Skin epidermis (tissue), 12 donors: ENCODE data around the gene KCTD1.

ENCODE experiments used
- H3K27ac ChIP-seq, 21 experiments: fragments of 200-600 bp; sonication (generic) in 11 of 21; one replicate each; pipeline ENCODE4 v1.5.0; 2020; ENCODE audit warnings: mild to moderate bottlenecking in 3 of 21, inconsistent platforms in 2 of 21, moderate library complexity in 2 of 21
- H3K4me3 ChIP-seq, 7 experiments: fragments of 200-600 bp; sonication (generic) in 2 of 7; one replicate each; pipeline ENCODE4 v1.5.0; 2020; ENCODE audit warnings: inconsistent platforms in 2 of 7, mild to moderate bottlenecking in 2 of 7, moderate library complexity in 1 of 7

The KCTD1 gene

DNA sequence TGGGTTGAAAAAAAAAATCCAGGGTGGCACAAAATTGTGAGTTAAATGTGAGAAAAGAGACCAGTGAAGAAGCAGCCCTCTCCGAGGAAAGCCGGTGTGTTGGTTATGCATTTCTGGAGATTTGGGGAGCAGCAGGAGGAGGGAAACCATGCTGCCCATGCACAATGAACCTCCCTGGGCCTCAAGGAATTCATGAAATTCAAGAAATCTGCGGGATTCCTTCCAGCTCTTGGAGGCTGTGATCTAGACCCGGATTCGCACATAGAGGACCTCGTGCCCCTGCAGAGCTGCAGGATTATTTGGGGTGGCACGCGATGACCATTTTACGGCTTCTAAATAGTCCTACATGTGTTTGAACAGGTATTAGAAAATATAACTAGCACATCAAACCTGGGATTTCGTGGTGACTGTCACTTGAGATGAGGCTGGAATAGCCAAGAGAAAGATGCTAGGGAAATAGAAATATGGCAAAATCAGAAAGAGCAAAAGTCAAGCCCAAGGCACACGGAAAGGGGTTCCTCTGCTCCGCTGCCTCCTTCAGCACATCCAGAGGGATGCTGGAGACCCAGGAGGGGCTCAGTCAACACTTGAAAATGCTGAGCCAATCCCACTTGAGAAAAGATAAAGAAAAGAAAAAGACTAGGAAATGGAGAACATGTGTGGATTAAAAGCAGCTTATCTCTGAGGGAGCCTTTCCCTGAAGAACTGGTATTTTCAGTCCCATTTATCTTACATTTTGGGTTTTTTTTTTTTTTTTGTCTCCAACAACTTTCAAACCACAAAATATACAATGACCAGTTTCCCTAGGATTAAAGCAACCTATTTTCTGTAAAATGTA is 22.0 kb downstream of the KCTD1 start:
- H3K4me3 ChIP-seq = no peak overlapping the region
- H3K27ac ChIP-seq = no peak overlapping the region

GRCh38 chr18:26524504-26525351 is 23.6 kb downstream of the KCTD1 start:
- no peak overlapping the region for H3K4me3 ChIP-seq
- no peak overlapping the region for H3K27ac ChIP-seq

DNA sequence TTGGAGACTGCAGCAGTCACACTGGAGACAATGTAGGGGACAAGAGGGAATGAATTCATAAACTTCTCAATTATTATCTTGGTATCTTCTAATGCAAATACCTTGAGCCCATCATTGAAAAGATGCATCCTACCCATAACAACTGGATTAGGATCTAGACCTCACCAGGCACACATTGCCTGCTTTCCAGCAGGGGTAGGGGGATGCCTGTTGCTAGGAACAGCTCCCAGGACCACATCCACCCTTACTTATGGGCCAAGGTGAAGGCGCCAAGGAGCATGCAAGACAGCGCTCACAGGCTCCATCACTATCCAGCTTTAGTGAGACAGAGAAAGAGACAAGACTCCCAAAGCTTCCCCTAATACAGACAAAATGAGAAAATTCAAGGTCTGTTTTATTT is 24.4 kb downstream of the KCTD1 start:
- no peak overlapping the region for H3K4me3 ChIP-seq

GRCh38 chr18:26521617-26522016 is 26.7 kb downstream of the KCTD1 start:
- no peak overlapping the region for H3K27ac ChIP-seq
- H3K4me3 ChIP-seq = no peak overlapping the region

More for the DNA sequence above, 24.4 kb downstream of the KCTD1 start:
- H3K27ac ChIP-seq = no peak overlapping the region

- no peak overlapping the region for H3K27ac ChIP-seq
- H3K4me3 ChIP-seq = no peak overlapping the region
These were observed 27.4 kb downstream of the KCTD1 start for GRCh38 chr18:26520974-26521373.

DNA sequence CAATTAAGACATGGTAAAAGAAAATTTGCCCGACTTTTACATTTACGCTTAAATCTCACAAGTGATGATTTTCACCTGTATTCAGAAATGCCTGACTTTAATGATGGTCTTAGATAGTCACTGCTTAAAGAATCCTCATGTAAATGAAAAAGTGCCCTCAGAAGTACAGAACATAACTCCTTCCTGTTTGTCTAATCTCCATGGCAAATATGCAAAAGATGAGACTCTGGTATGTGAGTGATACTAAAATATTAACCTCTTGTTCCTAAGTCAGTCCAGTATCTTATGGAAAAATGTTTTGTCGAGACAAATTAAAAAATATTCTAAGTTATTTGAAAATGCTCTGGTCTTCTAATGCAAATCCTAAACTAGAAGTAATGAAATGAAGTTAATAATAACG is 29.2 kb downstream of the KCTD1 start:
- no peak overlapping the region for H3K4me3 ChIP-seq
- no peak overlapping the region for H3K27ac ChIP-seq

- H3K27ac ChIP-seq = no peak overlapping the region
- no peak overlapping the region for H3K4me3 ChIP-seq
These were observed 31.4 kb downstream of the KCTD1 start for GRCh38 chr18:26516964-26517363.

- no peak overlapping the region for H3K27ac ChIP-seq
- H3K4me3 ChIP-seq = no peak overlapping the region
These were observed 32.5 kb downstream of the KCTD1 start for GRCh38 chr18:26515643-26516487.

GRCh38 chr18:26511339-26512071 is 36.8 kb downstream of the KCTD1 start:
- H3K27ac ChIP-seq = no peak overlapping the region
- no peak overlapping the region for H3K4me3 ChIP-seq

GRCh38 chr18:26510337-26510736 is 38.0 kb downstream of the KCTD1 start:
- H3K27ac ChIP-seq = no peak overlapping the region

DNA sequence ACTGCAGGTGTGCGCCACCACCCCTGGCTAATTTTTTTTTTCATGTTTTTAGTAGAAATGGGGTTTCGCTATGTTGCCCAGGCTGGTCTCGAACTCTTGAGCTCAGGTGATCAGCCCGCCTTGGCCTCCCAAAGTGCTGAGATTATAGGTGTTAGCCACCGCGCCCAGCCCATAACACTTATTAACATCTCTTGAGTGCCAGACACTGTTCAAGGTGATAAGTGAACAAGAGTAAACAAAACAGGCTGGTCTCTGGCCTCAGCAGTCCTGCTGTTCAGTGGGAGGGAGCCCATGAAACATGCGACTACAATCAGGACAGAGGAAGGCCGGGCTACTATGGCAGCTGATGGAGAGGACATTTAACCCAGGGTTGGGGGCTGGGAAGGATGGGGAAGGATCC is 42.3 kb downstream of the KCTD1 start:
- no peak overlapping the region for H3K27ac ChIP-seq
- H3K4me3 ChIP-seq = no peak overlapping the region

More at GRCh38 chr18:26510337-26510736, 38.0 kb downstream of the KCTD1 start:
- no peak overlapping the region for H3K4me3 ChIP-seq

DNA sequence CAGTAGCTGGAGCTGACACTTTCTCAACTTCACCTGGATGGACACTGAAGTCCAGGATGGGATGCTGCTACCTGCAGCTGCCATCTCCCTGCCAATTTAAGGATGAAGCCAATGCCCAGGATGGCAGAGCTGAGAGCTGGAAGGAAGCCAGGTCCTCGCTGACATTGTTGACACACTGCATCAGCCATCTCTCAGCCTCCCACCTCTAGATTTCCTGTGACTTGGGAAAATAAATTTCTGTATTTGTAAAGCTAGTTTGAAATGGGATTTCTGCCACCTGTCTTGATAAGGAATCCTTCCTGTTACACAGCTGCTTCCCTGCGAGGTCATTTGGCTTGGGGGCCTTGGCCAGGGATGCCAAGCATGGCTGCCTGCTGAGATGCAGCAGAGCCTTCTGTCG is 43.5 kb downstream of the KCTD1 start:
- H3K27ac ChIP-seq = no peak overlapping the region
- no peak overlapping the region for H3K4me3 ChIP-seq

GRCh38 chr18:26503382-26503781 is 45.0 kb downstream of the KCTD1 start:
- Histone ChIP-seq H3K4me3 (no peak overlapping the region), H3K27ac (no peak overlapping the region)

DNA sequence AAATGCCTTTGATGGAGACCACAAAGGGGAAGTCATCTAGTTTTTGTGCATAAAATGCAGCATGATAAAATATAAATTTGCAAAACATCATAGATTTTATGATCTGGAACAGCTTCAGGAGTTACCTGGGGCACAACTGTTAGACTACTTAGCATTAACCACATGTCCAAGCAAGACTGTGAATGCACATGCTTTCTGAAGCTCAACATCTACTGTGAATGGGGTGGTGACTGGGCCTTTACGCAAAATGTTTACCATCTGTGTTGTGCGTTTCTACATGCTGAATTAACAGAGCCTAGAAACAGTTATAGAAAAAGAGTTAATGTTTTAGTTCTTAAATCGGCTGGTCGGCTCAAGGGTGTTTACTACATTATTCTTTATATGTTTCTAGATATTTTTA is 45.5 kb downstream of the KCTD1 start:
- Histone ChIP-seq H3K4me3 (no peak overlapping the region), H3K27ac (no peak overlapping the region)

DNA sequence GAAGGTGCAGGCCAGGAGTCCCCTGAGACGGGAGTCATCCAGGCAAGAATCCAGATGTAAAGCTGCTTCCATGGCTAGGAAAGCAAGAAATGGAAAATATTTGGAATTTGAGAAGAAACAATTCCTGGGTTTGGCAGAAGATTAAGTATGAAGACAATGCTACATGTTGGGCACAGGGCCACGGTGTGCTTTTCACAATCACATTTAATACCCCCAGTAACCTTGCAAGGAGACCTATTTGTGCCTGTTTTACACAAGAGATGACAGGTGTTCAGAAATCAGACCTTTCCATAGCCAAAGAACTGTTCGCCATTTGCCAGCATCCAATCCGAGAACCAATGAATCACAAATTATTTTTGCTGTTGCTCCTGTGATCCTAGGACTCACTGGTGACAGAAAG is 50.5 kb downstream of the KCTD1 start:
- no peak overlapping the region for H3K4me3 ChIP-seq
- no peak overlapping the region for H3K27ac ChIP-seq

DNA sequence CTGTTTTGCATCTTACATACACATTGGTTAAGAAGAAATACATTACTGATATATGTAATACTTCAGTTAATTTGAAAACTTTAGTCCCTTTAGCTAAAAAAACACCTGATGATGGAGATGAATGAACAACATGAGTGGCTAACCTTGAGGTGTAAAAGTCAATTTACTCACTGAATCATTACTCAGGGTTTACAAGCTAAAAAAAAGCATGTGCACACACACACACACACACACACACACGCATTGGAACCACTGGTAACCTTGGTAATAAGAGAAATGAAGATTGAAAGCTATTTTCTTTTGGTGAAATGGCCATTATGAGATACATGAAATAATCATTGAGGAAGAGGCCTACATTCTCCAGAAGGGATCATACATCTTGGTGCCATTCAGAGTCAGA is 51.8 kb downstream of the KCTD1 start:
- no peak overlapping the region for H3K27ac ChIP-seq
- H3K4me3 ChIP-seq = no peak overlapping the region

DNA sequence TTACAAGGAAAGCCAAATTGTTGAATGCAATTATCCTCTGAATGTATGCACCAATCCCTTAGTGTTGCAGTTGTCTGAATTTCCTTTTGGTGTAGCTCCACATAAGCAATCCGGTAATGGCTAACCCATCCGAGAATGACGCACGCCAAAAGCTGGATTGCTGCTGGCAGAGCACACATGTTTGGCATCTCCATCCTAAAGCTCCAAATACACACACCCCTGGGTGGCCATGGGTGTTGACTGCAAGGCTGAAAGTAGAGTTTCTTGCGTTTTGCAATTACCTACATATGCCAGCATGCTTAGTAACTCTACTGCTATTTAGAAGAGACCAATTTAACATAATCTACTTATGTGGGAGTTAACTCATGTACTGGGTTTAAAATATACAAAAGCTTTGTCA is 53.1 kb downstream of the KCTD1 start:
- no peak overlapping the region for H3K27ac ChIP-seq

GRCh38 chr18:26493021-26493420 is 55.3 kb downstream of the KCTD1 start:
- no peak overlapping the region for H3K4me3 ChIP-seq
- no peak overlapping the region for H3K27ac ChIP-seq

More for the DNA sequence above, 53.1 kb downstream of the KCTD1 start:
- H3K4me3 ChIP-seq = no peak overlapping the region

GRCh38 chr18:26491194-26491816 is 57.0 kb downstream of the KCTD1 start:
- H3K27ac ChIP-seq = no peak overlapping the region

More at GRCh38 chr18:26491194-26491816, 57.0 kb downstream of the KCTD1 start:
- H3K4me3 ChIP-seq = no peak overlapping the region
